H9 (cell line): ENCODE measurements around the gene UBE2V1. TPM values are rescaled to one million over a fixed set of nuclear protein-coding genes. Genes with fewer than 3 reads are reported as not detected.

Experiments used
- DNase-seq: peaks from one replicate; pipeline ENCODE4 v3.0.0-alpha.2; 2017
- H2AFZ ChIP-seq: one replicate; pipeline ENCODE4 v1.6.1; 2013; ENCODE audit warnings: mild to moderate bottlenecking, low read length, control low read depth, moderate library complexity
- H2AK5ac ChIP-seq: 2 replicates; pipeline ENCODE4 v1.6.1; 2013; ENCODE audit warnings: low read length, control low read depth, mixed read lengths; ENCODE audit not compliant: insufficient read length
- H2BK120ac ChIP-seq: one replicate; pipeline ENCODE4 v1.6.1; 2013; ENCODE audit warnings: low read depth, mild to moderate bottlenecking, low read length, control low read depth, inconsistent platforms; ENCODE audit not compliant: poor library complexity, severe bottlenecking
- H2BK12ac ChIP-seq: 2 replicates; pipeline ENCODE4 v1.6.1; 2013; ENCODE audit warnings: low read length, control low read depth, mixed read lengths, low read depth; ENCODE audit not compliant: insufficient read length
- H2BK15ac ChIP-seq: 2 replicates; pipeline ENCODE4 v1.6.1; 2013; ENCODE audit warnings: low read depth, low read length, control low read depth
- H2BK20ac ChIP-seq: one replicate; pipeline ENCODE4 v1.6.1; 2013; ENCODE audit warnings: low read depth, mild to moderate bottlenecking, low read length, control low read depth, inconsistent platforms; ENCODE audit not compliant: poor library complexity, severe bottlenecking
- H2BK5ac ChIP-seq: 2 replicates; pipeline ENCODE4 v1.6.1; 2013; ENCODE audit warnings: low read length, control low read depth, mixed read lengths; ENCODE audit not compliant: insufficient read length
- H3K14ac ChIP-seq: 2 replicates; pipeline ENCODE4 v1.6.1; 2013; ENCODE audit warnings: low read length, control low read depth; ENCODE audit not compliant: insufficient read depth
- H3K18ac ChIP-seq: 2 replicates; pipeline ENCODE4 v1.6.1; 2013; ENCODE audit warnings: low read depth, mild to moderate bottlenecking, mixed read lengths, low read length, control low read depth; ENCODE audit not compliant: insufficient read length
- H3K23ac ChIP-seq: 2 replicates; pipeline ENCODE4 v1.6.1; 2013; ENCODE audit warnings: low read length, control low read depth, mixed read lengths, low read depth; ENCODE audit not compliant: insufficient read length
- H3K23me2 ChIP-seq: 2 replicates; pipeline ENCODE4 v1.6.1; 2013; ENCODE audit warnings: low read depth, mild to moderate bottlenecking, mixed read lengths, low read length, control low read depth; ENCODE audit not compliant: insufficient read length, poor library complexity, severe bottlenecking
- H3K27ac ChIP-seq: 2 replicates; pipeline ENCODE4 v1.5.1; 2013; ENCODE audit warnings: low read length, control low read depth, mixed read lengths, low read depth; ENCODE audit not compliant: insufficient read length
- H3K27me3 ChIP-seq: 2 replicates; pipeline ENCODE4 v1.6.1; 2013; ENCODE audit warnings: low read length, control low read depth, inconsistent platforms; ENCODE audit not compliant: insufficient read depth
- H3K4ac ChIP-seq: 2 replicates; pipeline ENCODE4 v1.6.1; 2013; ENCODE audit warnings: low read depth, mild to moderate bottlenecking, control low read depth, inconsistent platforms, low read length, moderate library complexity
- H3K4me1 ChIP-seq: 2 replicates; pipeline ENCODE4 v1.6.1; 2013; ENCODE audit warnings: low read length, control low read depth, inconsistent platforms; ENCODE audit not compliant: insufficient read depth
- H3K4me2 ChIP-seq: 2 replicates; pipeline ENCODE4 v1.6.1; 2013; ENCODE audit warnings: low read length, control low read depth, mixed read lengths; ENCODE audit not compliant: insufficient read length, insufficient read depth
- H3K56ac ChIP-seq: 2 replicates; pipeline ENCODE4 v1.6.1; 2013; ENCODE audit warnings: low read depth, mild to moderate bottlenecking, mixed read lengths, low read length, control low read depth; ENCODE audit not compliant: insufficient read length
- H3K79me1 ChIP-seq: 2 replicates; pipeline ENCODE4 v1.6.1; 2013; ENCODE audit warnings: low read depth, mild to moderate bottlenecking, moderate library complexity, low read length, control low read depth, inconsistent platforms; ENCODE audit not compliant: insufficient read depth, poor library complexity, severe bottlenecking
- H3K79me2 ChIP-seq: 2 replicates; pipeline ENCODE4 v1.6.1; 2013; ENCODE audit warnings: low read length, control low read depth, inconsistent platforms; ENCODE audit not compliant: insufficient read depth
- H3K9ac ChIP-seq: 2 replicates; pipeline ENCODE4 v1.6.1; 2013; ENCODE audit warnings: low read length, control low read depth, mixed read lengths; ENCODE audit not compliant: insufficient read length; ENCODE audit errors: extremely low read depth
- H3K9me3 ChIP-seq: one replicate; pipeline ENCODE4 v1.6.1; 2013; ENCODE audit warnings: low read depth, low read length, inconsistent platforms; ENCODE audit not compliant: control insufficient read depth
- H3T11ph ChIP-seq: one replicate; pipeline ENCODE4 v1.6.1; 2013; ENCODE audit warnings: mild to moderate bottlenecking, low read length, control low read depth, inconsistent platforms
- H4K20me1 ChIP-seq: one replicate; pipeline ENCODE4 v1.6.1; 2013; ENCODE audit not compliant: control insufficient read depth, insufficient read length, insufficient read depth
- H4K5ac ChIP-seq: 2 replicates; pipeline ENCODE4 v1.6.1; 2013; ENCODE audit warnings: low read depth, mild to moderate bottlenecking, mixed read lengths, low read length, control low read depth; ENCODE audit not compliant: insufficient read length
- H4K8ac ChIP-seq: replicated peaks from 2 replicates; pipeline ENCODE4 v1.6.1; 2013; ENCODE audit warnings: low read length, control low read depth, mixed read lengths, low read depth; ENCODE audit not compliant: insufficient read length
- H4K91ac ChIP-seq: 2 replicates; pipeline ENCODE4 v1.6.1; 2013; ENCODE audit warnings: low read depth, mild to moderate bottlenecking, moderate library complexity, mixed read lengths, low read length, control low read depth; ENCODE audit not compliant: insufficient read length
- H3K27ac Mint-ChIP-seq, 3 experiments: 2 replicates in 2 of 3; 3 replicates in 1 of 3; pipeline ENCODE4 v1.8.0; 2020 to 2021; ENCODE audit warnings: mixed read lengths in 3 of 3, mild to moderate bottlenecking in 1 of 3, moderate library complexity in 1 of 3
- H3K27me3 Mint-ChIP-seq: 2 replicates; pipeline ENCODE4 v1.8.0; 2021; ENCODE audit warnings: low read depth, mild to moderate bottlenecking, moderate library complexity, mixed read lengths
- H3K36me3 Mint-ChIP-seq, 3 experiments: 2 replicates in 2 of 3; 3 replicates in 1 of 3; pipeline ENCODE4 v1.8.0; 2020 to 2021; ENCODE audit warnings: low read depth in 3 of 3, mixed read lengths in 3 of 3; ENCODE audit not compliant: insufficient read depth in 1 of 3
- H3K4me1 Mint-ChIP-seq, 2 experiments: 2 replicates each; pipeline ENCODE4 v1.8.0; 2020; ENCODE audit warnings: mixed read lengths in 2 of 2
- H3K4me3 Mint-ChIP-seq, 2 experiments: 2 replicates in 1 of 2; 3 replicates in 1 of 2; pipeline ENCODE4 v1.8.0; 2020 to 2021; ENCODE audit warnings: mild to moderate bottlenecking in 2 of 2, mixed read lengths in 2 of 2, moderate library complexity in 1 of 2
- H3K9me3 Mint-ChIP-seq, 2 experiments: 2 replicates in 1 of 2; 3 replicates in 1 of 2; pipeline ENCODE4 v1.8.0; 2020; ENCODE audit warnings: mild to moderate bottlenecking in 2 of 2, mixed read lengths in 2 of 2, moderate library complexity in 1 of 2
- CTCF ChIP-seq: fragments of 200-600 bp; sonication (generic); conservative IDR thresholded peaks from 3 replicates; pipeline ENCODE4 v1.8.0; 2021; ENCODE audit warnings: antibody characterized with exemption, mild to moderate bottlenecking
- WGBS: extraction: QIAGEN DNeasy Blood & Tissue Kit; methylation state at CpG from one replicate; pipeline ENCODE4 v1.1.7; 2013; ENCODE audit warnings: missing lambda C conversion rate, low lambda C conversion rate, mixed read lengths; ENCODE audit not compliant: insufficient read length; ENCODE audit errors: extremely low coverage; 5-methylcytosine and 5-hydroxymethylcytosine counted together
- total RNA-seq: library from RNA; stranded (reverse); gene quantifications from 2 replicates; pipeline ENCODE4 v1.2.1, GENCODE V29; 2021

The UBE2V1 gene
- total RNA-seq, 1 experiment from 2014 or later, result 152 TPM

GRCh38 chr20:50048420-50049166, 64.4 kb downstream of the UBE2V1 start:
- Mint-ChIP-seq H3K27ac (peak overlapping the region in 1 of 3 experiments; percentile 54; a peak in 1 of 7 replicates), H3K36me3 (no peaks in the 10 kb centered on the region), H3K4me3 (no peak overlapping the region), H3K4me1 (peaks cover 4 to 6% of the 10 kb centered on the region in 2 experiments; a peak in 2 of 4 replicates), H3K9me3 (peaks cover 0 to 3% of the 10 kb centered on the region in 2 experiments; a peak in 2 of 5 replicates), H3K27me3 (no peaks in the 10 kb centered on the region)
- Histone ChIP-seq H3K14ac (no peak overlapping the region), H4K5ac (no peak overlapping the region), H3K4me2 (no peak overlapping the region), H2BK5ac (no peak overlapping the region), H2BK15ac (no peak overlapping the region), H3K9me3 (no peaks in the 10 kb centered on the region), H3K23ac (no peak overlapping the region), H3K9ac (no peak overlapping the region), H2AK5ac (no peak overlapping the region), H2AFZ (no peak overlapping the region), H3K4me1 (no peaks in the 10 kb centered on the region), H3T11ph (no peak overlapping the region), H3K79me2 (no peaks in the 10 kb centered on the region), H3K79me1 (no peaks in the 10 kb centered on the region), H4K20me1 (no peaks in the 10 kb centered on the region), H3K27me3 (no peaks in the 10 kb centered on the region), H2BK120ac (no peak overlapping the region), H4K8ac (no peak overlapping the region), H4K91ac (no peak overlapping the region), H3K4ac (no peak overlapping the region), H3K18ac (no peak overlapping the region), H2BK12ac (no peak overlapping the region), H3K23me2 (no peaks in the 10 kb centered on the region), H3K56ac (no peak overlapping the region), H3K27ac (no peak overlapping the region), H2BK20ac (no peak overlapping the region)
- TF ChIP-seq CTCF, result no peak
- no CpG with 5 or more reads among the region's 16 CpGs for WGBS
- DNase-seq, result no peak
